Measurements from ENCODE around the gene SPTAN1. TPM values are rescaled to one million over a fixed set of nuclear protein-coding genes. Genes with fewer than 3 reads are reported as not detected.

Gene SPTAN1
- total RNA-seq, 1 experiment from 2014 or later, result 229 TPM

DNA sequence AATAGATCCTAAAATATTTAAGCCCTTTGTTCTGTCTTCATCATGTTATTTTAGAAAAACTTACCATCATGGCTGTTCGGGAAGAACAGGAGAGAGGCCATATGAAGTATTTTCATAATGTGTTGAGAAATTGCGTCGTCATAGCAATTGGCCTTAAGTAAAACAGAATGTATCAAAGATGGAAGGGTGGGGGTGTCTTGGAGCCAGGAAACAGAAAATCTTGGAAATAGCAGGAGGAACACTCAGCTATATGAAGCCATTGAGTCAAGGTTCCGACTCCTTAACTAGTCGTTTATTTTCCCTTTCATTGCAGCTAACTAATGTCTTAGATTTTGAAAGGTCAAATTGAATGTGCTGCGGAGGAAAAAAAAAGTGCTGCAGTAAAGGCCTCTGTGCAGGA lies 1.3 kb downstream of the SPTAN1 start:
- in situ Hi-C loops (cut with HindIII; ENCODE audit: low pct_unique_long_range_greater_than_20kb, low sequenced_read_pairs) (no loop called here), intact Hi-C loops (cut with micrococcal nuclease; ENCODE audit: unreplicated experiment) (no loop called here)

DNA sequence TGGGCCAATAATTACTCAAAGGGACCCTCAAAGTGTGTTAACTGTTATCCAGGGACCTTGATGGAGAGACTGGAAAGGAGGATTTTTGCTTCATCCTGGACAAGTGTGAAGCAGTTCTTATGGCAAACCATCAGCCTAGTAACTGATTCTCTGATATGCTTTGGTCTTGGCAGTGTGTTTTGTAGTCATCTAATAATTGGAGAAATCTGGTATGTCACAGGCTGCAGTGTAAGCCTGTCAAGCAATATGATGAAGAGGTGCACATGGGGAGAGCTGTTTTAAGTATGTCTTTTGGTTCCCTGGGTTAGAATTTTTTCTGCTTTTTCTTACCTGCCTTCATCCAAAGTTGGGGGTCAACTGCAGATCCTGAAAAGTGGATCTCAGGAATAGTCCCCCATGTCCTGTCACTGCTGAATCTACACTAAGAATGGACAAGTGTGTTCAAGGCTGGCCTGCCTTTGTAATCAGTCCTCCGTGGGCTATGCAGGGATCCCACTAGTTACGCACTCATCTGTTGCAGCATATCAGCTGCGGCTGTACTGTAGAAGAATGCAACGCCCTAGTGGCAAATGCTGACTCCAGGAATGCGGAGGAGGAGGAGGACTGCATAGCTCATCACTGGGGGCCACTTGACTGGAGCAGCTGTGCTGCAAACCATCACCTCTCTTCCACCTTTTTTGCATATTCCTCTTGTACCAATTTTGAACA lies 1.9 kb downstream of the SPTAN1 start:
- no TSS peak for BruUV-seq (replicated peaks)
- H3K27me3 ChIP-seq (ENCODE audit: control insufficient read depth, insufficient read depth, low read length), result no peaks in the 10 kb centered on the region
- H3K36me3 ChIP-seq (ENCODE audit: control insufficient read depth, insufficient read depth, low read length), result no peaks in the 10 kb centered on the region
- intact Hi-C loops (cut with micrococcal nuclease; ENCODE audit: unreplicated experiment) (no loop called here), in situ Hi-C loops (cut with HindIII; ENCODE audit: low pct_unique_long_range_greater_than_20kb, low sequenced_read_pairs) (no loop called here)
- ChIA-PET POLR2A (interaction anchor here (0.6 kb wide), 1 partner anchor 135 kb away, joined by 3 read pairs; no protein-coding TSS in a partner anchor), CTCF (interaction anchor here (0.6 kb wide), 1 partner anchor 208 kb away, joined by 3 read pairs; no protein-coding TSS in a partner anchor)
- no peak for DNase-seq (ENCODE audit: low read depth, low spot score)
- H3K9me3 ChIP-seq (ENCODE audit: control insufficient read depth, insufficient read depth, low read depth, low read length), result no peaks in the 10 kb centered on the region
- H3K4me1 ChIP-seq (ENCODE audit: control insufficient read depth, insufficient read depth, low read length), result peaks cover 49% of the 10 kb centered on the region
- TF ChIP-seq, protein P1, sequence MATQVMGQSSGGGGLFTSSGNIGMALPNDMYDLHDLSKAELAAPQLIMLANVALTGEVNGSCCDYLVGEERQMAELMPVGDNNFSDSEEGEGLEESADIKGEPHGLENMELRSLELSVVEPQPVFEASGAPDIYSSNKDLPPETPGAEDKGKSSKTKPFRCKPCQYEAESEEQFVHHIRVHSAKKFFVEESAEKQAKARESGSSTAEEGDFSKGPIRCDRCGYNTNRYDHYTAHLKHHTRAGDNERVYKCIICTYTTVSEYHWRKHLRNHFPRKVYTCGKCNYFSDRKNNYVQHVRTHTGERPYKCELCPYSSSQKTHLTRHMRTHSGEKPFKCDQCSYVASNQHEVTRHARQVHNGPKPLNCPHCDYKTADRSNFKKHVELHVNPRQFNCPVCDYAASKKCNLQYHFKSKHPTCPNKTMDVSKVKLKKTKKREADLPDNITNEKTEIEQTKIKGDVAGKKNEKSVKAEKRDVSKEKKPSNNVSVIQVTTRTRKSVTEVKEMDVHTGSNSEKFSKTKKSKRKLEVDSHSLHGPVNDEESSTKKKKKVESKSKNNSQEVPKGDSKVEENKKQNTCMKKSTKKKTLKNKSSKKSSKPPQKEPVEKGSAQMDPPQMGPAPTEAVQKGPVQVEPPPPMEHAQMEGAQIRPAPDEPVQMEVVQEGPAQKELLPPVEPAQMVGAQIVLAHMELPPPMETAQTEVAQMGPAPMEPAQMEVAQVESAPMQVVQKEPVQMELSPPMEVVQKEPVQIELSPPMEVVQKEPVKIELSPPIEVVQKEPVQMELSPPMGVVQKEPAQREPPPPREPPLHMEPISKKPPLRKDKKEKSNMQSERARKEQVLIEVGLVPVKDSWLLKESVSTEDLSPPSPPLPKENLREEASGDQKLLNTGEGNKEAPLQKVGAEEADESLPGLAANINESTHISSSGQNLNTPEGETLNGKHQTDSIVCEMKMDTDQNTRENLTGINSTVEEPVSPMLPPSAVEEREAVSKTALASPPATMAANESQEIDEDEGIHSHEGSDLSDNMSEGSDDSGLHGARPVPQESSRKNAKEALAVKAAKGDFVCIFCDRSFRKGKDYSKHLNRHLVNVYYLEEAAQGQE (IDR thresholded peaks at IDR 0.05; ENCODE audit: insufficient read depth in 1 of 2, low read depth in 2 of 2, low read length in 1 of 2), result no peak
- TF ChIP-seq POLR2AphosphoS5 (IDR thresholded peaks at IDR 0.05; ENCODE audit: low read depth, low read length), result no peak
- H3K27ac ChIP-seq (ENCODE audit: low read length), result peak overlapping the region; percentile 89
- ATAC-seq, result peak; percentile 66
- peak overlapping the region; percentile 80 to 83 for H3K4me3 ChIP-seq (ENCODE audit: low read depth in 2 of 2, low read length in 2 of 2)

More for the DNA sequence above, 1.3 kb downstream of the SPTAN1 start:
- TSS peak; percentile 81 for BruUV-seq (replicated peaks)
- H3K27me3 ChIP-seq (ENCODE audit: control insufficient read depth, insufficient read depth, low read length), result no peaks in the 10 kb centered on the region
- DNase-seq (ENCODE audit: low read depth, low spot score) (no peak), ATAC-seq (no peak)
- peaks cover 43% of the 10 kb centered on the region for H3K4me1 ChIP-seq (ENCODE audit: control insufficient read depth, insufficient read depth, low read length)
- POLR2A ChIA-PET, result interaction anchor here (0.6 to 0.7 kb wide), 2 partner anchors 136 to 196 kb away, joined by 3 read pairs; no protein-coding TSS in a partner anchor
- no peaks in the 10 kb centered on the region for H3K36me3 ChIP-seq (ENCODE audit: control insufficient read depth, insufficient read depth, low read length)
- CTCF ChIA-PET, result interaction anchor here (0.6 kb wide), 1 partner anchor 207 kb away, joined by 3 read pairs; no protein-coding TSS in a partner anchor
- H3K27ac ChIP-seq (ENCODE audit: low read length), result peak overlapping the region; percentile 89
- H3K4me3 ChIP-seq (ENCODE audit: low read depth in 2 of 2, low read length in 2 of 2), result peak overlapping the region; percentile 80 to 83
- no peak for TF ChIP-seq SIN3A (IDR thresholded peaks at IDR 0.05; ENCODE audit: borderline replicate concordance, insufficient read depth, low read depth, low read length)
- no peak for TF ChIP-seq TCF7L2 (IDR thresholded peaks at IDR 0.05; ENCODE audit: low read depth, low read length)
- TF ChIP-seq, protein P1 (IDR thresholded peaks at IDR 0.05; ENCODE audit: insufficient read depth in 1 of 2, low read depth in 2 of 2, low read length in 1 of 2), result no peak
- TF ChIP-seq POLR2AphosphoS5 (IDR thresholded peaks at IDR 0.05; ENCODE audit: low read depth, low read length), result no peak
- TF ChIP-seq, protein P2, sequence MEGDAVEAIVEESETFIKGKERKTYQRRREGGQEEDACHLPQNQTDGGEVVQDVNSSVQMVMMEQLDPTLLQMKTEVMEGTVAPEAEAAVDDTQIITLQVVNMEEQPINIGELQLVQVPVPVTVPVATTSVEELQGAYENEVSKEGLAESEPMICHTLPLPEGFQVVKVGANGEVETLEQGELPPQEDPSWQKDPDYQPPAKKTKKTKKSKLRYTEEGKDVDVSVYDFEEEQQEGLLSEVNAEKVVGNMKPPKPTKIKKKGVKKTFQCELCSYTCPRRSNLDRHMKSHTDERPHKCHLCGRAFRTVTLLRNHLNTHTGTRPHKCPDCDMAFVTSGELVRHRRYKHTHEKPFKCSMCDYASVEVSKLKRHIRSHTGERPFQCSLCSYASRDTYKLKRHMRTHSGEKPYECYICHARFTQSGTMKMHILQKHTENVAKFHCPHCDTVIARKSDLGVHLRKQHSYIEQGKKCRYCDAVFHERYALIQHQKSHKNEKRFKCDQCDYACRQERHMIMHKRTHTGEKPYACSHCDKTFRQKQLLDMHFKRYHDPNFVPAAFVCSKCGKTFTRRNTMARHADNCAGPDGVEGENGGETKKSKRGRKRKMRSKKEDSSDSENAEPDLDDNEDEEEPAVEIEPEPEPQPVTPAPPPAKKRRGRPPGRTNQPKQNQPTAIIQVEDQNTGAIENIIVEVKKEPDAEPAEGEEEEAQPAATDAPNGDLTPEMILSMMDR (IDR thresholded peaks at IDR 0.05), result no peak
- no peaks in the 10 kb centered on the region for H3K9me3 ChIP-seq (ENCODE audit: control insufficient read depth, insufficient read depth, low read depth, low read length)
